HG03045 (cell line): ENCODE results near the gene IGFBP7.

ENCODE experiments used
- ATAC-seq: cut with Tn5 transposase; IDR thresholded peaks from one replicate; pipeline ENCODE4 v1.9.1; 2021; ENCODE audit warnings: mild to moderate bottlenecking, moderate library complexity; ENCODE audit not compliant: unreplicated experiment

The IGFBP7 gene

DNA sequence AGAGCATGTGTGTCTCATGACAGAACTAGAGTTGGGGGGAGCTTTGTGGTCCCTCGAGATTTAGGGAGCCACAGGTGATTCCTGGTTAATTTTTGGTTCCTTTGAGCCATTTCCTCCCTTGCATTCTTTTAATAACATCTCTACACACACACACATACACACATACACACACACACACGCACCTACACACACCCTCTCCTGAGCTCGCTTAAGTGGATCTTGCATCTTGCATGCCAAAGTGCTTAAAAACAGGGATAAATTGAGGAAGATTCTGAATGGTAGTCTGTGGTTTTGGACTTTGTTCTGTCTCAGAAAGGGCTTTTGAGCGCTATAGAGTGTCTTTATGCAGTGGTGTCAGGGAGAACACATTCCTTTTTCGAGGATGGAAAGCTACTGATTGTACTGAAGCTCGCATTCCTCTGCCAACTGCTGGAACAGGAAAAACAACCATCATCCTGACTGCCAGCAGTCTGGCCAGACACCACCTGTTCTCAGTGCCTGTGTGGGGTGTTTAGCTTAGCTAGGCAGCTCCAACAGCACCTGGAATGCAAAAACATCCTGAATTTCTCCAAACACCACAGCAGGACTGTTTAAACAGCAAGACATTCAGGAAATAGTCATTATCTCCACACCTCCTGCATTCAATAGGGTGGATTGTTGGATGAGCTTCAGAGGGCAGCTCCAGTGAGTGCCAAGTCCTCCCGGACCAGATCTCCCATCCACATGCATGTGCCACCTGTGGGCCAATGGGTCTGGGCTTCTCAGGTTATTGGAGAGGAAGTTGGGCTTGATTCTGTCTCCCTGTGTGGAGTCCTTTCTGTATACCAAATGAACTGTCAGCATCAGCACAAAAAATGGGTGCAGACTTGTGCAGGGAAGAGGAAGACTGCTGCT is 21.9 kb upstream of the IGFBP7 start:
- ATAC-seq: no peak

DNA sequence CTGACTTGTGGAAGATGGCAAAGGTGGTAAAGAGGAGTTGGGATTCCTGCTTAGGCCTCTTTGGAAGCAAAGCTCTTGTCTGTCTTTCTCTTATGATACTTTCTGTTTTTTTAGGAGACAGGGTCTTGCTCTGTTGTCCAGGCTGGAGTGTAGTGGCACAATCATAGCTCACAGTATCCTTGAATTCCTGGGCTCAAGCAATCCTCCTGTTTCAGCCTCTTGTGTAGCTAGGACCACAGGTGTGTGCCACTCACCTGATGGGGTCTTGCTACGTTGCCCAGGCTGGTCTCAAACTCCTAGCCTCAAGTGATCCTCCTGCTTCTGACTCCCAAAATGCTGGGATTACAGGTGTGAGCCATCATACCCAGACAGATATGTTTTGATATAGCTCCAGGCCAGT is 19.3 kb upstream of the IGFBP7 start:
- ATAC-seq: no peak

DNA sequence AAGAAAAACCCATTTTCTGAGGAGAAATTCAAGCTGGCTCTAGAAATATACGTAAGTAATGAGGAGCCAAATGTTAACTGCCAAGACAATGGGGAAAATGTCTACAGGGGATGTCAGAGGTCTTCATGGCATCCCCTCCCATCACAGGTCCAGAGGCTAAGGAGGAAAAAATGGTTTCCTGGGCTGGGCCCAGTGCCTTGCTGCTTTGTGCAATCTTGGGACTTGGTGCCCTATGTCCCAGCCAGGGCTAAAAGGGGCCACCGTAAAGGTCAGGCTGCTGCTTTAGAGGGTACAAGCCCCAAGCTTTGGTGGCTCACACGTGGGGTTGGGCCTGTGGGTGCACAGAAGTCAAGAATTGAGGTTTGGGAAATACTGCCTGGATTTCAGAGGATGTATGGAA is 17.2 kb upstream of the IGFBP7 start:
- ATAC-seq: no peak

DNA sequence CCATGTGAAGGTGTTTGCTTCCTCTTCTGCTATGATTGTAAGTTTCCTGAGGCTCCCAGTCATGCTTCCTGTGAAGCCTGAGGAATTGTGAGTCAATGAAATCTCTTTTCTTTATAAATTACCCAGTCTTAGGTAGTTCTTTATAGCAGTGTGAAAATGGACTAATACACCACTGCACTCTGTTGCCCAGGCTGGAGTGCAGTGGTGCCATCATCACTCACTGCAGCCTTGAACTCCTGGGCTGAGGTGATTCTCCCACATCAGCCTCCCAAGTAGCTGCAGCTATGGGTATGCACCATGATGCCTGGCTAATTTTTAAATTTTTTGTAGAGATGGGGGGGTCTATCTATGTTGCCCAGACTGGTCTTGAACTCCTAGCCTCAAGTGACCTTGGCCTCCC is 15.8 kb upstream of the IGFBP7 start:
- ATAC-seq: no peak

DNA sequence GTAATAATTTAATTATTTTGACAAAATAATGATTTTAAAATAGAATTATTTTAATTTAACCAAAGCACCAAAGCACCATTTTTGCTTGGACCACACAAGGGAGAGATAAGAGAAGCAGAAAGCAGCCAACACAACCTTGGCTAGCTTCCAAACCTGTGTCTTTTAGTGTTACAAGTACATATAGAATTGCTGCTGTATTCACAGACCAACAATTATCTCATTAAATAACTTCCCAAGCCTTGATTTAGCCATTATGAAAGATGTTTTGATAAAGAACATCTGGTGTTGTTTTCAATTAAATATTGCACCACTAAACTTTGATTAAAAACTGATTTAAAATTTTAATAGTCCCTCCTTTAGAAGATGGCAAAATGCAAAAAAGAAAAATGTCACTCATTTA is 14.0 kb upstream of the IGFBP7 start:
- no peak for ATAC-seq

DNA sequence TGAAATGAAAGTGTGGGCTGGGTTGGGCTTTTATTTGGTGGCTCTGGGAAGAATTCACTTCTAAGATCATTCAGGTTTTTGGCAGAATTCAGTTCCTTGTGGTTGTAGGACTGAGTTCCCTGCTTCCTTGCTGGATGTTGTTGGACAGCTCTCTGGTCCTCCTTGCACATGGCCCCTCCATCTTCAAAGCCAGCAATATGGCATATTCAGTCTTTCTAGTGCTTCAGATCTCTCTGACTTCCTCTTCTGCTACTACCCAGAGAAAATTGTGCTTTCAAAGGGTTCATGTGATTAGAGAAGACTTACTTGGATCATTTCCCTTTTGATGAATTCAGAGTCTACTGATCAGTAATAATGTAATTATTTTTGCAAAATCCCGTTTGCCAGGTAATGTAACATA is 12.8 kb upstream of the IGFBP7 start:
- no peak for ATAC-seq

DNA sequence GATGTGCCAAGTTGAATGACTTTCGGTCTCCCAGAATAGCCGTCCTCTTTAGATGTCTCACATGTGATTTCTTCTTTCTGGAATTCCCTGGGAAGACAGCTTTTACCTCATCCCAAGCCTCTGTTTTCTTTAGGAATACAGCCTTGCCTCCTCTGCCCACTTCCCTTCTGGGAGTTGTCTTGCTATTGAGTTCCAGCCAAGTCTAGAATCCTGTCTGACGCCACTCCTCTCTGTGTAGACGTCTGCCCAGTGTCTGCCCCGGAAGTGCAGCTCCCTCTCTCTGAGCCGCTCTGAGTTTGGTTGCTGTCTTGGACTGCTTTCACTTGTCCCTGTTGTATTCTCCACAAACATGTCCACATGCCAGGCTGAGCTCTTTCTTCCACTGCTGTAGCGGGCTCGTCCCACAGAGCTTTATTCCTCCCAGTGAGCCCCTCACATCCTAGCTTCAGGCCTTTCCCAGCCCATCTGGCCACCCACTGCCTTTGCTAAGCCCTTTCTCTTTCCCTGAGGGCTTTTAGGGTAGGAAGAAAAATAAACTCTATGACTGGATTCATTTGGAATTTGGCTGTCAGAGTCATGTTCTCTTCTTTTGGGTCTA is 9.0 kb upstream of the IGFBP7 start:
- no peak for ATAC-seq

DNA sequence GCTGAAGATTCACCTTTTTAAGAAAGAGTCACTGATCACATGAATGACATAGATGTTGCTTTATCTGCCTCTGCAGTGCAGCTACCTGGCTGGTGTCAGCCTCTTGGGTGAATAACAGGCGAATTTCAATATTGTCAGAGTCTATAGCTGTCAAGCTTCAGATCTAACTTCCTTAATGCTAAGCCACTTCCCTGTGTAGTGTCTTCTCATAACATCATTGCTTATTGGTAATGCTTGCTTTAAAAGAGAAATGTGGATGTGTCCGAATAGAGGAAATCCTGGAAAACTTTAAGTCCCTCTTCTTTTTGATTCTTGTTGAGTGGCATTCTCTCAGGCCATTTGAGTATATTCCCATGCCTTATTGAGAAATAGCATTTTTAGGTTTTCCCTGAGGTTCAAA is 7.3 kb upstream of the IGFBP7 start:
- no peak for ATAC-seq

DNA sequence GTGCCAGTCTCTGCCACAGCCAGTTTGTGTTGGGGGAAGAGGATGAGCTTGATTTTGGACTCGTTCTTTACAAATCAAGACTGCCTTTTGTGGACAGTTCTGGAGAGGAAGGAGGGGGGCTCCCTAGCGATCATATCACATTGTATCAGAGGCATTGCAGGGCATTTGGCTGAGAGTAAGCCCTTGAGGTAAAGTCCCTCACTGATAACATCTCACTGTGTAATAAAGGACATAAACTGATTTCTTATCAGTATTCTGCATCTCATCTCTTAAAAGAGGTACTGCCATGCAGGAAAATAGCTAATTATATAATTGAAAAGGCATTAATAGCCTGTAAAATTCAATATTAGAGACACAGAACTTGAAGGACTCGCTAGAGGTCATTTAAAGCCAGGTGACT is 6.1 kb upstream of the IGFBP7 start:
- no peak for ATAC-seq

DNA sequence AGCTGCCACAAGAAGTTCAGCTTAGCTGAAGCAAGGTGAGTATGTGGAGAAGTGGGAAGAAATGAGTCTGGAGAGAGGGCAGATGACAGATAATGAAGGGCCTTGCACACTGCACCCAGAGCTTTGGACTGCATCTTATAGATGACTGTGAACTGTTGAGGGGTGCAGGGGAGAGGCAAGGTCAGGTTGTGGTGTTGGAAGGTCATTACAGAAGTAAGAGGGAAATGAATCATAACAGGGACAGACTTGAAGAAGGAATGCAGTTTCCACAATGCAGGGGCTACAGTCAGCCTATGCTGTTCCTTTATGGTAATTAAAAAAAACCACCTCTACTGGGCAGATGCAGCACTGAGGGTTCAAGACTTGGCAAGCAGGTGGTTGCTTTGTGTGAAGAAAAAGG is 4.8 kb upstream of the IGFBP7 start:
- ATAC-seq: no peak

DNA sequence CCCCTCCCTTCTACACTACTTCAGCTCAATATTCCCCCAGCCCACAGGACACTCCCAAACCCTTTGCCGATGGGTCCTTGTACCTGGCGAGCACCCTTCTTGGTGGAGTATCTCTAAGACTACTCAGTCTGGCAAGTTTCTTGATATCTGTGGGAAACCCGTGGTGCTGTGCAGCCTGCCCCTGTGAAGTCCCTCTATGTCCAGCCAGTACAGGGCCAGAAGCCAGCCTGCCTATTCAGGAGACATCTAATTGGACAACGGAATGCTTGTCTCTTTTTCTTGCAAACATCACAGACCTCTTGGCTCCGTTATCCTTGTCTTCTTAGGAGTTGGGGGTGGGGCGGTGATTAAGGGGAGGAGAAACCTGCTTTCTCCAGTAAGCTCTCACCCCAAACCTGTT is 3.7 kb upstream of the IGFBP7 start:
- no peak for ATAC-seq

DNA sequence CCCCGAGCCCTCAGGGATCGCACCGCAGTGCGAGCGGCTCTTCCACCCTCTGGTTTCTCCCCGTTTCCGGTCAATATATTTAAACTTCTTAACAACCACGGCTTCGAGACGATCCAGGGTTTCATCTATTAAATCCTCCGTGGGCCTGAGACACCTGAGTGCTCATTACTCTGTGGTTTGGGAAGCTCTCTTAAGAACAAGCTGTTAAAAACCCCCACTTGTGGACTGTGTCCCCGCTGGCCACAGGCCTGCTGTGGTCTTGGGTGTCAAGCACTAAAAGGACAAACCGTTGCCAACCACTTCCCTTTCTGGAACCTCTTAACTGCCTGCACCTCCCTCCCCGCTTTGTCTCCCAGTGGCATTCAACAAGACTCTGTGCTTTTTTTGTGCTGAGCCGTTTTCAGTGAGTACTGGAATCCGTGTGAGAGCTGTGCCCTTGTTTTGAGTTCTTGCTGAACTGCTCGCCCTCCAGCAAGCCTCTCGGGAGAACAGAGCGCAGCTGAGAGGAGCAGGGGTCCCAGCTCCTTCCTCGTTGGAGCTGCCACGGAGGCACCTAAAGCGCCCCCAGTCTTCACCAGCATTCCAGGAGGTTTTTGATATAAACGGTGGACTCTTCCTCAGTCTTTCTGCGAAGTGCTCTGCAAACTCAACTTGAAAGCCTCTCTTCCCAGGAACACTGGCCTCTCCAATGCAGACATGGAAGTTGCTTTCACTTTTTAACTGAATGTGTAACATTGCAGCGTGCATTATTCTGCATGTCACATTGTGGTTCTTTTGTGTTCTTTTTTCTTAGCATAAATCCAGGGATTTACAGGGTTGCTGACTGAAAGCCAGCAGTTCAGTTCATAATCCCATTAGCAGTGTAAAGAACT is 691 bp upstream of the IGFBP7 start:
- no peak for ATAC-seq

DNA sequence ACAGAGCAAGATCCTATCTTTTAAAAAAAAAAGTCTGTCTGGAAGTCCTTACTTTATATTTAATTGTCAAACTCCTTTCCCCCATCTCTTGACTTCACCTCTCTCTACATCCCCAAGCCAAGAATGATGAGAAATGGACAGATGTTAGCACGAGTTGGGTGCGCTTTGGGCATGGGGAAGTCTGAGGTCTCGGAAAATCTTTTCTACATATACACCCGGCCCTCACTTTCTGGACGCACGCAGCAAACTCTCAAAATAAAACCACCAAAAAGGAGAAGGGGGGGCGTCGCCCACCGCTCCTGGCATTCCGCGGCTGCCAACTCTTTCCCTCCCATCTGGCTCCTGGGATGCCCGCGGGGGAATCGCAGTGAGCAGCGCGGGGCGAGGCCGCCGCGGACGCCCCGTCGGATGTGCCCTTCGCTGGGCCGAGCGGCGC is 756 bp downstream of the IGFBP7 start:
- ATAC-seq: no peak

DNA sequence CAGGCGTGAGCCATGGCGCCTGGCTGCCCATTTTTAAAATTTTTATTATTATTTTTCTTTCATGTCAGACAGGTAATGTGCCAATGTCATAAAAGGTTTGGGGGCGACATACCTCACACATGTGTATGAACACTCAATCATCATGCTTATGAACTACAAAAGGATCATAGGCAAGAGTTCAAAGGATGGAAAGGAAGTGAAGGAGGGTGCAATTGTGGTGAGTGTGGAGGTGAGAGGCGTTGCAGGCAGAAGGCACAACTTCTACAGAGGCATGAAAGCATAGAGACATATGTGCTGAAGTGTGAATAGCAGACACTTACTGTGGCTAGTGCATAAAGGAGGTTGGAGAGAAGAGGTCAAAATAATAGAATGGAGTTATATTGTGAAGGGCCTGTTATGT is 4.0 kb downstream of the IGFBP7 start:
- no peak for ATAC-seq

DNA sequence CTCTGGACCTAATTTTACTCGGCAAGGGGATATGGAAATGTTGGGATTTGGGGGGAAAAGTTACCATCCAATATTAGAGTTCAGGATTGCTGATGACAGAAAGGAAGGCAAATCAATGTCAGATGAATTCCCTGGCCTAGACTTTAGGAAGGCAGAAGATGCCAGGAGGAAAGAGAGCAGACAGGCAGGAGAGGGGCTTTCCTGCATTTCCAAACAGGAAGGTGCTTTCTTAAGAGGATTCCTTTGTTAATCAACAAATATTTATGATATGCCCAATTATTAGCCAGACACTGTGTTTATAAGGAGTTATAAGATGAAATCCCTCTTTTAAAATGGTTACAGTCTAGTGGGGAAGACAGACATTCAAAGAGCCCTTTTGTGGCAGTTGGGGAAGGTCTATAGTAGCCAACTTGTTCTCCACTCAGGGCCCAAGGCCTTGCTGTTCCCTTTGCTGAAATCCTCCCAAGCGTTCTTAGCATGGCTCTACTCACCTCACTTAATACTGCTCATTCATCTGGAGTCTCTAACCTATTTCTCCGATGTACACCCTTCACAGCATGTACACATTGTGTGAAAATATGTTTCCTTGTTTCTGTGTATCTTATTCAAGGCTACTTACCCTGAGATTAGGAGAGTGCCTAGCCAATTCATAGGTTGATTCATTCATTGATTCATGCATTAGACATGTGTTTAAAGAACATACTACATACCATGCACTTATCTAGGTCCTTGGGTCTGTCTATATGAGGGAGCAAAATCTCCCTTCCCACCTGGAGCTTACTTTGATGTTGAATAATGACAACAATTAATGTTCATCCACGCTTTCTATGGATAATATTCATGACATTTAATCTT is 5.3 kb downstream of the IGFBP7 start:
- ATAC-seq: no peak

DNA sequence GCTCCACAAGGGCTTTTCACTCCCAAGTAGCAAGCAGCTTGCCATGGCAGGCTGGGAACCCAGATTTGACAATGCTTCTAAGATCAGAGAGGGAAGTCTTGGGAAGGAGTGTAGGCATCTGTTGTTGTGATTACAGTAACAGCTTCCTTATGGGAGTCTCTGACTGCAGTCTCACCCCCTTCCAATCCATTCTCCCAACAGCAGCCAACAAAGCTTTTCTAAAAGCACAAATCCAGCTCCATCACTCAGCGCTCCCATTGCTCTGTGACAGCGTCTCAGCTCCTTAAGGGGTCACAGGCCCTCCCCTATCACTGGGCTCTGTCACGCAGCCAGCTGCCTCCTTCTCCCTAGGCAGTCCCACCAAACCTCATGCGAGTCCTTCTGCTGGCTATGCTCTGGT is 7.1 kb downstream of the IGFBP7 start:
- no peak for ATAC-seq

DNA sequence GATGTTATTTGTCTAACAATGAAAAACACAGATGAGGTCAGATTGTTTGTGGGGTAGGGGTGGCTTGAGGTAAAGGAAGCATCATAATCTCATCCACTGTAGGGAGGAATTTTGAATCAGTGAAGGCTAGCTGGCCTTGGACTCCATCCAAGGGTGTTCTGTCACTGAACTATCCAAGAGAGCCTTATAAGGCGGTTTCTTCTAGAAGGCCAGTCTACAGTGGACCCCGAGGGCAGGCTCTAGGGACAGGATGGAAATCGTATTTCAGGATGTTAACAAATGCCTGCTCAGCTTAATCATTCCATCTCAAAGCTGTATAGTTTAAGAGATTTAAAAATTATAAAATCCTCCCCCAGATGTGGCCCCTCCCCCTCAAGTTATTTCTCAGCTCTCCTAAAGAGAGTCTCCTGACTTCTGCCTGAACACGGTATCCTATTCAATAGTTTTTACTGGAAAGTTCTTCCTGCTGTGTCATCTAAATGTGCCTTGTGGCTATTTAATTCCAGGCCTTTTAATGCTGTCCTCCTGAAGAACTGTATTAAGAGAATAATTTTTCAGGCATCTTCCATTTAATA is 8.0 kb downstream of the IGFBP7 start:
- ATAC-seq: no peak

DNA sequence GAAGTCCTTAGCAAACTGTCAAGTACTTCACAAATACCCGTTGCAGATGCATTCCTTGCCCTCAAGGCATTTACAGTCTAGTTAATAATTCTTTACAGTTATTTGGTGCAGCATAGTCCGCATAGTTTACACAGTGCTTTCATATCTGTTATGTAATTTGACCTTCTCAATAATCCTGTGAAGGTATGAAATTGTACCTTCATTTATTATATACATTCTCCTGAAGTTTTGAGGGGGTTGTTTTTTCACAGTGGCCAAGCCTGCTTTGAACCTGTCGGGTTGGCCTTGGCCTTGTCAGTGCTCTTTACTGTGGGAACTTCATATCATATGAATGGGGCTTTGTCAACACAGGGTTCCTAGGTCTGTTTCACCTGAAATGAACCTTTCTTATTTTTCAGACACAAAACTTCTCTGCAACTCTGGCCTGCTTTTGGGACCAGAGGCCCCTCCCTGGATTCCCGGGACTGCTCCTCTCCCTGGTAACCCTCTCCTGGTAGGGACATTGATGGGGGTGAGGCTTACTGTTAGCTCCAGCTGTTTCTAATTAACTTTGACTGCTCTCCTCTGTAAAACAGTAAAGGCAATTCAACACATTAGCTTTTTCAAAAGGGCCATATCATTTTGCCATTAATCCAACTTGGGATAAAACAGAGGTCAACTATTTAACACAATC is 9.1 kb downstream of the IGFBP7 start:
- no peak for ATAC-seq

DNA sequence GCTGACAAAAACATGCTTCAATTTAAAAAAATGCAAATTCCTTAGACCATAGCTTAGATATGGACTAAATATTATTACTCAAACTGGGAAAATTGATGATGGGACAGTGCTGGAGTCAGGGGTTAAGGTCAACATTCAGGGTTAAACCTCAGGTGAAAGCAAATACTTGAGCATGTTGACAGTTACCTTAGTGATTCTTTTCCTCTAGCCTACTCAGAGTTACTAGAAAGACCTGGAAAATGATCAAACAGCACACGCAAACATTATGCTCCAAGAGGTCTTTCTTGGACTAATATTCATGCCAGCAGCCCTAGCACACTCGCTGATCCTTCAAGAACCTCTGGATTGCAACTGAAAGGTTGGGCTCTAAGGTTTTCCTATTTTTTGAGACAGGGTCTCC is 10.8 kb downstream of the IGFBP7 start:
- ATAC-seq: no peak

DNA sequence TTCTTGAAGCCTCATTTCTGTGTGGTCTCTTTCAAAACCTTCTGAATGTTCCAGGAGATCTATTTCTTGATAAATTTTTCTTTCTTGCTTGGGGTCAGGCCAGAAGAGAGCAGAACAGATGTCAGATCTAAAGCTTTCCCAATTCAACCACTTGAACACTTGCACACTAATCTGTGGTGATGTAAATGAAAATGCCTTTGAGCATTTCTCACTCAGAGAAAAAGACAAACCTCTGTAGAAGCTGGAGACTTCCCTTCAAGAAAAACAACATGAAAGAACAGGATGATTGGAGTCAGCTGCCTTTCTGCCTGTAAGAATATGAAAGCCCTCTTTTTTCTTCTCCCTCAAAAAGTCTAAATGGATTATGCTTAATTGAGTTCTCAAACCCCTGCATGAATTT is 11.2 kb downstream of the IGFBP7 start:
- no peak for ATAC-seq
